Caki2 (cell line): Measurements from ENCODE around the gene OIP5. TPM values are rescaled to one million over a fixed set of nuclear protein-coding genes. Genes with fewer than 3 reads are reported as not detected.
A peak's percentile ranks its signal among the peaks of the same experiment; 100 is the strongest.
"Not testable (repeated sequence)": the region's sequence is repeated elsewhere in the genome, so short reads cannot be mapped to it uniquely, and the experiment has no call there.

Experiments
- DNase-seq: peaks from one replicate; pipeline ENCODE4 v3.0.0-alpha.2; 2015; ENCODE audit warnings: low read depth
- in situ Hi-C: cut with HindIII; loops from 2 replicates; pipeline ENCODE4 v1.10.0; 2016; ENCODE audit warnings: low sequenced_read_pairs, low pct_unique_long_range_greater_than_20kb, mixed read lengths
- total RNA-seq: library from RNA; depleted of rRNA; stranded (reverse); fragments of >200 nt; shearing (Covaris generic); gene quantifications from 2 replicates; pipeline ENCODE4 v1.2.3, GENCODE V29; 2014; ENCODE audit warnings: low replicate concordance; rRNA removed

OIP5 gene
- total RNA-seq, 1 experiment from 2014 or later: 93.0 TPM

GRCh38 chr15:41279535-41280283, 52.7 kb downstream of the OIP5 start:
- no peak for DNase-seq
- in situ Hi-C loops: no loop called here

- in situ Hi-C loops: no loop called here
These were observed 54.1 kb downstream of the OIP5 start for GRCh38 chr15:41278319-41278718.

GRCh38 chr15:41276831-41277230, 55.6 kb downstream of the OIP5 start:
- DNase-seq: peak; percentile 51
- in situ Hi-C loops: no loop called here

More at GRCh38 chr15:41278319-41278718, 54.1 kb downstream of the OIP5 start:
- no peak for DNase-seq

GRCh38 chr15:41269887-41270286, 62.5 kb downstream of the OIP5 start:
- in situ Hi-C loops: no loop called here

GRCh38 chr15:41263891-41264351, 68.5 kb downstream of the OIP5 start:
- DNase-seq: no peak
- in situ Hi-C loops: no loop called here

More at GRCh38 chr15:41269887-41270286, 62.5 kb downstream of the OIP5 start:
- DNase-seq: no peak

GRCh38 chr15:41262571-41262970, 69.8 kb downstream of the OIP5 start:
- no peak for DNase-seq
- in situ Hi-C loops: no loop called here

GRCh38 chr15:41260924-41261323, 71.5 kb downstream of the OIP5 start:
- in situ Hi-C loops, DNase-seq: not testable (repeated sequence)

- in situ Hi-C loops: no loop called here
- no peak for DNase-seq
These were observed 72.7 kb downstream of the OIP5 start for GRCh38 chr15:41259546-41260189.

Other genes with a start within 250 kb of the OIP5 start
- 41.1 and 45.9 TPM in 2 replicates for gene INO80, start 216.3 kb downstream of the OIP5 start, total RNA-seq
- gene EXD1, start 101.8 kb downstream of the OIP5 start, total RNA-seq: not detected in 2 replicates
- 160 and 201 TPM in 2 replicates for gene CHP1, start 101.3 kb downstream of the OIP5 start, total RNA-seq
- gene NUSAP1, start 290 bp upstream of the OIP5 start, total RNA-seq: 177 and 204 TPM in 2 replicates
- gene NDUFAF1, start 69.9 kb upstream of the OIP5 start, total RNA-seq: 16.1 and 33.7 TPM in 2 replicates
- 24.2 and 41.8 TPM in 2 replicates for gene RTF1, start 84.5 kb upstream of the OIP5 start, total RNA-seq
- gene ITPKA, start 161.3 kb upstream of the OIP5 start, total RNA-seq: 6.7 and 30.3 TPM in 2 replicates
- not detected in 2 replicates for gene LTK, start 181.2 kb upstream of the OIP5 start, total RNA-seq
- gene RPAP1, start 211.7 kb upstream of the OIP5 start, total RNA-seq: 9.3 and 24.2 TPM in 2 replicates
- gene TYRO3, start 226.6 kb upstream of the OIP5 start, total RNA-seq: 16.5 and 20.2 TPM in 2 replicates